NCI-H1092 treated with DMSO at 0.1 percent for 48 hours (cell line): Measurements from ENCODE around the gene C18orf32.
A peak's percentile ranks its signal among the peaks of the same experiment; 100 is the strongest.
"Not testable (repeated sequence)": the region's sequence is repeated elsewhere in the genome, so short reads cannot be mapped to it uniquely, and the experiment has no call there.

ENCODE experiments used
- DNase-seq: peaks from one replicate; lab custom pipeline; 2025; lab: John Stamatoyannopoulos, UW

C18orf32 gene

DNA sequence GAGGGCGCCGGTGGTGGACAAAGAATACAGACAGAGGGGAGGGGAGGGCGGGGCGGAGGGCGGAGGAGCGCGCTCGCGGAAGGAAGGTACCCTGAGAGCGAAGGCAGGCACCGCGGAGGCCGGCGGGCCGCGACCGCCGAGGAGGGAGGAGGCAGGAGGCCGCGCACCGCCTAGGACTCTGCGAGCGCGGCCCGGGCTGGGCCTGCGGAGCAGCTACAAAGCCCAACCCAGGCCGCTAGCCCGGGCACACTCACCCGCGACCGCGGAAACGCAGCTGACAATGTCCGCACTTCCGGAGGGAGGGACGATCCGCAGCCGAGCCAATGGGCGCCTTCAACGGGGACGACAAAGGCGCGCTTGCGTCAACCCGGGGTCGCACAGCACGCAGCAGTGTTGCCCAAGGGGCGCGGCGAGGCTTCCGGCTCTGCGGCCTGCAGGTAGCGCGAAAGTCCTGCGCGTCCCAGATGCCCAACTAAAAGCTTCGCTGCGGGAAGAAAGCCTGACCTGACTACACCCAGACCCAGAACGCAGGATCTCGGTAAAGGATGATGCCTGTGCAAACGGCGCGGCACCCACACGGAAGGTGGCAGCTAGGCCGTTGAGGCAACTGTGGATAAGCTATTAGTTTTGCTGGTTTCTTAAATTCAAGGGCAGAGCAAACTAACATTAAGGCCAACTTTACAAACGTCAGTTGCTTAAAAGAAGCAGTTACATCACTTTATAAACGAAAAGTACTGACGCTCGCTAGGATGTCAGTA lies at the start of gene C18orf32:
Gene C18orf32, minus strand, starts transcription at position 282 of the 758 bp plus-strand sequence. CDS start 3,486 bp downstream, outside the sequence.
- peak; percentile 96 for DNase-seq

DNA sequence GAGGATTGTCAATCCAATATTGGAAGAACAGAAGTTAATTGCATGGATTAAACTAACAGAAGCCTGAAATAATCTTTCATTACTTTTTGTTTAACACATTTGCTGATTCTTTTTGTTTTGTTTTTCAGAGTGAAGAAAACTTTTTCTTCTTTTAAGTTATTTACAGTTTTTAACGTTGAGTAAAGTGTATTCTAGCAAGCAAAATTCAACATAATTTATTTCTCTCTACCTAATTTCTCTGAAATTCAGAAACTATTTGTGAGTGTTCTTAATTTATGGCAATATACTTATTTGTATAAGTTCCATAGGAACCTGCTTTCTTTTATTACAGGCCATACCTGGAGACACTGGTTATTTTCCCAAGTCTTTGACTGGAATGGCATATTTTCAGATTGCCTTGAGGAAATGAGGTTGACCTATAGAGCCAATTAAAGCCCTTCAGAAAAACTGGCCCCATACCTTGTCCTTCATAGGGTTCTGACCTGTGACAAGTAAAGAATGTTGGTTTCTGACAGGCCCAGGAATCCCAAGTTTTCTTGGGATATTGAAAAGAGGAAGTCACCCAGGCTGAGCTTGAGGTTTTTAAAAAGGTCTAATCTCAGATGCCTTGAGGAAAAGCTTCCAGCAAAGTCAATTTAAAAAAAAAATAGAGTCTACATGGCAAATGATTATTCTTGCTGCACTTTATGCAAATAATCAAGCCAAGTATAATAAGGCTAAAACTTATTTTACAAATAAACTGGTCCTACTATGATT lies 48.0 kb upstream of the C18orf32 start:
- DNase-seq: no peak

DNA sequence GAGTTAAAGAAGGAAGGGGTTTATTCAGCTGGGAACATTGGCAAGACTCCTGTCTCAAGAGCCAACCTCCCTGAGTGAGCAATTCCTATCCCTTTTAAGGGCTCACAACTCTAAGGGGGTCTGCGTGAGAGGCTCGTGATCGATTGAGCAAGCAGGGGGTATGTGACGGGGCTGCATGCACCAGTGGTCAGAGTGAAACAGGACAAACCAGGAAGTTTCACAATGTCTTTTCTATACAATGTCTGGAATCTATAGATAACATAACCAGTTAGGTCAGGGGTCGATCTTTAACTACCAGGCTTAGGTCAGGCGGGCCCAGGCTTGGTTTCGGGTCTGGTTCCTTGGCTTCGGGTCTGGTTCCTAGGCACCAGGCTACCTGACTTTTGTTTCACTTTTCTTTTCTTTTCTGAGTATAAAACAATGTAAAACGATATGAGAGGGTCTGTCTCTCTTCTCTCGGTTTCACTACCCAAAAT lies 44.7 kb upstream of the C18orf32 start:
- DNase-seq: no peak

DNA sequence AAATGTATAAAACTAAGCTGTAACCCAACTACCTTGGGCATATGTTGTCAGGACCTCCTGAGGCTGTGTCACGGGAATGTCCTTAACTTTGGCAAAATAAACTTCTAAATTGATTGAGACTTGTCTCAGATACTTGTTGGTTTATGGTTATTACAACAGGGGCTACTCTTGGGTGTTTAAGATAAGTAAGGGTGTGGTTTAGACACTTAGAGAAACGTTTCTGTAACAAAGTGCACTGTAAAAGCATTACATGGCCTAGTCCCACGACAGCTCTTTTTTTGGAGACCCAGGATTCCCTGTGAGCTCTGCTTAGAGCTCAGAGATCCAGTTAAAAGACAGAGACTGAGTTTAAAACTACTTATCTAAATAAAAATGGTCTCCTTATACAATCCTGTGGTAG lies 42.6 kb upstream of the C18orf32 start:
- no peak for DNase-seq

DNA sequence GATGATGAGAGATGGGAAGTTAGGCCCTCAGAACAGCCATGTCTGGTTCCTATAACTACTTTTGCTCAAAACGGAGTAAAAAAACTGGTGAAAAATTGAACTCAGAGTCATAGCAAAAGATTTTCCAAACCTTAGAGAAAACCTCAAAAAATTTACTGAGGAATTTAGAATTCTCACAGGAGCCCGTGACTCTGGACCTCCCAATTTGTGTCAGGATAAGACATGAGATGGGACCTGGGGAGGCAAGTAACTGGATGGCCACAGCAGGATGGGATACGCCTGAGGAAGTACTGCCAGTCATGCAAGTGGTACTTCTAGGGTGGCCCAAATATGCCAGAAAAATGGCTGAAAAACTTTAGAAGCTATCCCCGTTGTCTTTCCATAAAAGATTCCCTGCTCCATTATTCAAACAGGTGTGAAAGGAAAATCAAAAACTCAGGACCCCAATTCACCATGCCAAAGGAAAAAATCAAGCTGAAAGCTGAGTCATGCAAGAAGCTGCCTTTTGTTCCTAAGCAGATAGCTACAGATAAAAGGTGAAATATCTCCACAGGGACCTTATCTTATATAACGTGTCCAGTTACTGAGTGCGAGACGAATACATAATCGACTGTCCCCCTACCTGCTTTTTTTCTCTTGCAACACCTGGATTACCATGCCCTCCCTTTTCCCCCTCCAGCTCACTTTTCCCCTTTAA lies 40.7 kb upstream of the C18orf32 start:
- no peak for DNase-seq

DNA sequence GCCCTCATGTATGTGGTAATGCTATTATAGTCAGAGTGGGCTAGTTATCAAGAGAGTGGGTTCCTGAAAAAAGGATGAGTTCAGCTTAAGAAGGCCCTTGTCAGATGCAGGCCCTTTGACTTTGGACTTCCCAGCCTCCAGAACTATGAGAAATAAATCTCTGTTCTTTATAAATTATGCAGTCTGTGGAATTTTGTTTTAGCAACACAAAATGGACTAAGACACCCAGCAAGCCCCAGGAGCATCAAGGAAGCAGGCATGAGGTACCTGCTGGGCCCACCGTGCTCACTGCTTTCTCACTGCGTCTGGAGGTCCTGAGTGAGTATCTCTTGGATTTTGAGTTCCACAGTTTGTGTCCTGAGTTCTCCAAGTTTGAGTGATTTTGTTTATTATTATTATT lies 38.9 kb upstream of the C18orf32 start:
- DNase-seq: no peak

DNA sequence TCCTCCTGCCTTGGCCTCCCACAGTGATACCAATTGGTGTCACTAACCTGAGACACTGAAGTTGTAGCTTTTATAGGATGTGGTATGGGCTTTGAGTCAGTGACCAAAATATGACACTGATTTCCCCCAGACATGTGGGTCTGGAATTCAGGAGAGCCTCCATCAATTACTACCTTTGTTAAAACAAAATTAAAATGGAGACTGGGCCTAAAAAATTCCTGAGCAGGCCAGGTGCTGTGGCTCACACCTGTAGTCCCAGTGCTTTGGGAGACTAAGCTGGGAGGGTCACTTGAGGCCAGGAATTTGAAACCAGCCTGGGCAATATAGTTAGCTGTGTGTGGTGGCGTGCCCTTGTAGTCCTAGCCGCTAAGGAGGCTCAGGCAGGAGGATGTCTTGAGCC lies 37.9 kb upstream of the C18orf32 start:
- no peak for DNase-seq

DNA sequence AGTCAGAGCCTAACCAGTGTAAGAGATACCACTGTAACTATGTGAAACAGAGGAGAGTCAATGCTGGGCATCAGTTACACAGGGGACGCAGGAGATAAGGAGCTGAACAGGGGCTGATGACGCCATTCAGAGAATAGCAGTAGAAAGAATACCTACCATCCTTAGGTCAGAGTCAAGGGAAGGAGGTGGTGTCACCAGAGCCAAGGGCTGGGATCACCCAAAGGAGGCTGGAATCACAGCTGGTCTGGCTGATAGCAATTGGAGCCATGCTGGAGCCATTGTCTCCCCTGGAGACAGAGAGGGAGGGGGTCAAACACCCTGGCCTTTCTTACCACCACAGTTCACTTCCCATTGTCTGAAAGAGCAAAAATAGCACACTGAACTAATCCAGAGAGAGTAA lies 37.3 kb upstream of the C18orf32 start:
- DNase-seq: no peak

DNA sequence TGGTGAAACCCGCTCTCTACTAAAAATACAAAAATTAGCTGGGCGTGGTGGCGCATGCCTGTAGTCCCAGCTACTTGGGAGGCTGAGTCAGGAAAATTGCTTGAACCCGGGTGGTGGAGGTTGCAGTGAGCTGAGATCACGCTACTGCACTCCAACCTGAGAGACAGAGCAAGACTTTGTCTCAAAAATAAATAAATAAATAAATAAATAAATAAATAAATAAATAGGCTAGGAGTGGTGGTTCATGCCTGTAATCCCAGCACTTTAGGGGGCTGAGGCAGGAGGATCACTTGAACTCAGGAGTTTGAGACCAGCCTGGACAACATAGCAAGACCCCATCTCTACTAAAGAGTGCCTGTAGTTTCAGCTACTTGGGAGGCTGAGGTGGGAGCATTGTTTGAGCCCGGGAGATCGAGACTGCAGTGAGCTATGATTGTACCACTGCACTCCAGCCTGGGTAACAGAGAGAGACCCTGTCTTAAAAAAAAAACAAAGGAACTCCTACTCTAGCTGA lies 36.6 kb upstream of the C18orf32 start:
- not testable (repeated sequence) for DNase-seq

DNA sequence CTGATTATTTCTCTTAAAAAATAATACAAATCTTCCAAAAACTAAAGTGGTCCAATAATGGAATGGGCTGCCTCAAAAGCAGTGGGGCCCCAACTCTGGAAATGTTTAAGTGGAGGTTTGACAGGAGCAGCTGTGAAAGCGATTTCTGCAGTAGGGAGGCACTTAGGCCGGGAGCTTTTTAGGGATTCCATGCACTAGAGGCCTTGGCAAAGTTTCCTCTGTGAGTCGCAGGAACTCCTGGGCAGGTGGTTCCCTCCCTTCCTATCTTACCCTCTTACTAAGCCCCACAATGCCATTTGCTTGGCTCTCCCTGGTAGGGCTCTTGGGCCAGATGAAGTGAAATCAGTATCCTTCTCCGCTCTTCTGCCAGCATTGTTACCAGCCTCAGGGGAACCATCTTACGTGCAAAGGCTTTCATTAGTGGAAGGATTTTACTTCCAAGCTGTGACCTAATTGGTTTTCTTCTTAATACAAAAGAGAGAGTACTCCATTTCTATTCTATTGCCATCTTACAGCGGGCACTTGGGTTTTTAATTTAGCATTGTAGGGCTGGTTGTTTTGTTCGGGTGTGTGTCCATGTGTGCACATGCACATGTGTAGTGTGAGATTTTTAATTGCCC lies 34.3 kb upstream of the C18orf32 start:
- DNase-seq: peak; percentile 37

DNA sequence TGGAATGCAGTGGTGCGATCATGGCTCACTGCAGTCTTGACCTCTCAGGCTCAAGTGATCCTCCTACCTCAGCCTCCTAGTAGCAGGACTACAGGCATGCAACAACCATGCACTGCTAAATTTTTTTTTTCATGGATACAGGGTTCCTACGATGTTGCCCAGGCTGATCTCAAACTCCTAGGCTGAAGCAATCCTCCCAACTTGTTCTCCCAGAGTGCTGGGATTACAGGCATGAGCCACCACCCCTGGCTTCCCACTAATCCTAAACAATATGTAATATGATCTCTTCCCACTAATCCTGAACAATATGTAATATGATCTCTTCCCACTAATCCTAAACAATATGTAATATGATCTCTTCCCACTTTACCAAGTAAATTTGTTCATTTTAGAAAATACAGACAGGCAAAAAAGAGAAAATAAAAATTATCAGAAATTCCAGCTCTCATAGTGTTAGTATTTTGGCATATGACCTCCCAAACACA lies 33.7 kb upstream of the C18orf32 start:
- DNase-seq: peak; percentile 27

DNA sequence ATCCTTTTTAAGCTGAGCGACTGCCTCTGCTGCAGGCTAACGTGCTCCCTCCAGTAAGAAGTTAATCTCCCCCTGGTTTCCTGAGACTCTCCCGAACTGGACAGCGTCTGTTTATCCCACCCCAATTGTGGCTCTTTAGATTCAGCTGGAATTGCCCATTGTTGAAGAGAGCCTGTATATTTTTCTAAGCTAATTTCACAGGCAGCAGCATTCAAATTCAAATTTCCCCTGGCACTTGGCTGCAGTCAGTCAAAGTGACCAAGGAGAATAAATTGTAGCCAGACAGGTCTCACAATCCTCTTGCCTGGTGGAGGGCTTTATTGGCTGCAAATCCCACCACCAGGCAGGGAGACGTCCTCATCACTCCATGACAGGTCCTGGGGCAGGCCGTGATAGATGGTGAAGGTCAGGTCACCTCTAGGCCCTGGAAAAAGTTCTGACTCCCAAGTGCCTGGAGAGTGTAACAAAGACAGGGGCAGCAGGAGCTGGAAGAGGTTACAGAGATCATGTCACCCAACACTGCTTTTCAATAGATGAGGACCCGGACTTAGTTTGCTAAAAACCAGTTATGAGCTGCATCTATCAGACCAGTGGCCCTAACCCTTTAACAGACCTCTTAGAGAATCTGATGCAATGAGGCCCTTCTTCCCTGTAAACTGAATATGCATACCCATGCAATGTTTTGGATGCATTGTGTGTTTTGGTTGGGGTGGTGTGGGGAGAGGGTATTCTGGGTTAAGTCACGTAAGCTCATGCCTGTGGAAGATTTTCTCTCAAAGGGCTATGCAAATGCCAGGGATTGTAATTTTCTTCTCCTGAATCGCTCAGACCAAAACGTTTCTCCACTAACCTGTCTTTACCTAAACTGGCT lies 32.3 kb upstream of the C18orf32 start:
- no peak for DNase-seq

DNA sequence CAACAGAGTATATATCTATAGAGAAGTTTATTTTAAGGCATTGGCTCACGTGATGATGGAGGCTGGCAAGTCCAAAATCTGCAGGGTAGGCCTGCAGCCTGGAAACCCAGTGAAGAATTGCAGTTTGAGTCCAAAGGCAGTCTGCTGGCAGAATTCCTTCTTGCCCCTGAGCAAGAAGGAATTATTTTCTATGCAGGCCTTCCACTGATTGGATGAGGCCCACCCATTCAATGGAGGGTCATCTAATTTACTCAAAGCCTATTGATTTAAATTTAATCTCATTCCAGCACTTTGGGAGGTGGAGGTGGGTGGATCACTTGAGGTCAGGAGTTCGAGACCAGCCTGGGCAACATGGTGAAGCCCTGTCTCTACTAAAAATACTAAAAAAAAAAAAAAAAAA lies 30.4 kb upstream of the C18orf32 start:
- DNase-seq: no peak

DNA sequence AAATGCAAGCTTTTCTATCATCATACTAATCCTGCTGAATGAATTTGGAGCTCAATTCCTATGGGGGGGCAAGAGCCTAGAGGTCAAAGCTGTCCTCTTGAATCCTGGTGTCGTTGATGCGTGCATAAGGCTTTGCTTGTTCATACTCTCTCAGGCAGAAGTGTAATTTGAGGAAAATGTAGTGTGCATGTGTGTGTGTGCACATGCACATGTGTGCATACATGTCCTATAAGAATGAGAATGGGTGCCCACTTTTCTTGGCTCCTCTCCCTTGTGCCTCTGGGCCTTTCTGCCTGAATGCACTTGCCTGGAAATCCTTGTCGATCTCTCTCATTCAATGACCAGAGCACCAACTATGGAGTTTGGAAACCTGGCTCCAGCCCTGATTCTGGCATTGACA lies 28.5 kb upstream of the C18orf32 start:
- no peak for DNase-seq

DNA sequence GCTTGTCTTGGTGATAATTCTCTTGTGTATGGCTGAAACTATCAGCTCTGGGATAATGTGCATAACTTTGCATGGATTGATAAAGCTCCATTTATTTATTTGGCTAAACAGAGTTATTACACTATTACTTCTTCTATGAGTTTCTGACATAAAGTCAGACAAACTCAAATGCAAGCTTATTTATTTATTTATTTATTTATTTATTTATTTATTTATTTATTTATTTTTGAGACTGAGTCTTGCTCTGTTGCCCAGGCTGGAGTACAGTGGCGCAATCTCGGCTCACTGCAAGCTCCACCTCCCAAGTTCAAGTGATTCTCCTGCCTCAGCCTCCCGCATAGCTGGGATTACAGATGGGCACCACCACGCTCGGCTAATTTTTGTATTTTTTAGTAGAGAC lies 28.0 kb upstream of the C18orf32 start:
- DNase-seq: not testable (repeated sequence)

DNA sequence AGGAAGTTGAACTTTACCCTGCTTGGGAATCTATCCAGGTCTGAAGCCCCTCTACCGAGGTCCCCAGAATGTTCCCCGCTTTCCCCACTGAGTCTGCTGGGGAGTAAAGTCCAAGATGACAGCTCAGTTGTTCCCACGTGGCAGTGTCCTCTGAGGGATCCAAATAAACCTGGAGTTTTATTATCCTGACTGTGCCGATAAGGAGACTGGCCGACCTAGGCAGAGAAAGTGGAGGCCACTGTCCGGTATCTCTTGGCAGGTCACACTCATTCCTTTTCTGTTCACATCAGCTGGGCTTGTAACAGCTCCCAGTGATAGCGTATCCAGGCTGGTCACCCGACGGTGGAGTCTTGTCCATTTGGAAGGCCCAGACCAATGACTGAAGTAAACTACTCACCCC lies 27.5 kb upstream of the C18orf32 start:
- DNase-seq: no peak

DNA sequence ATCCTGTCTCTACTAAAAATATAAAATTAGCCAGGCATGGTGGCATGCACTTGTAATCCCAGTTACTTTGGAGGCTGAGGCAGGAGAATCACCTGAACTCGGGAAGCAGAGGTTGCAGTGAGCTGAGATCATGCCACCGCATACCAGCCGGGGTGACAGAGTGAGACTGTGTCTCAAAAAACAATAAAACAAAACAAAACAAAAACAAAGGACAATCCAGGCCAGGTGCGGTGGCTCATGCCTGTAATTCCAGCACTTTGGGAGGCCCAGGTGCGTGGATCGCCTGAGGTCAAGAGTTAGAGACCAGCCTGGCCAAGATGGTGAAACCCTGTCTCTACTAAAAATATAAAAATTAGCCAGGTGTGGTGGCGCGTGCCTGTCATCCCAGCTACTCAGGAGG lies 25.8 kb upstream of the C18orf32 start:
- DNase-seq: not testable (repeated sequence)

DNA sequence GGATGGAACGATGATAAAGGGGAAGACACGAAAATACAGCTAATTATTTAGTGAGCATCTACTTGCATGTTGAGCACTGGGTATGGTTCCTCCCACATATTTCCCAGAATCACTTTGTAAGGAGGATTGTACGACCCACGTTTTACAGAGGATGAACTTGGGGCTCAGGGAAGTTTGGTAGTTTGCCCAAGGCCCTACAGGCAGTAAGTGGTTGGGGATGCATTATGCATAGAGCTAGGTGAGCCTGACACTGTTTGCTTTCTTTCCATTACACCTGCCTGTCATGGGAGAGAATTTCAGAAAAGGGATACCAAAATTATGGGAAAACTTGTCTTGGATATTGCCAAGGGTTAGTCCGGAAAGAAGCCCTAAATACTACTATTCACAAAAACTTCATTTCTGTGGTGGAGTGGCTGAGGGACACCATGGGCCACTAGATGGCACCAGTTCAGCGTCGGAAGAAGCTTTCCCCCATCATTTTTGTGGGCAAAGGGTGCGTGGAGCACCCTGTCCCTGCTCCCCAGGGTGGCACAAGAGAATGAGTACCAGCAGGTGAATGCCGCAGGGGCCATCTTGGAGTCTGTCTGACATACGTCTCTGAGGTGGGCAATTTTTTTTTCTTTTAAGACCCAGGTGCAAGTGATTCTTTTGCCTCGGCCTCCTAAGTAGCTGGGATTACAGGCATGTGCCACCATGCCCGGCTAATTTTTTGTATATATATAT lies 23.5 kb upstream of the C18orf32 start:
- DNase-seq: peak; percentile 78

DNA sequence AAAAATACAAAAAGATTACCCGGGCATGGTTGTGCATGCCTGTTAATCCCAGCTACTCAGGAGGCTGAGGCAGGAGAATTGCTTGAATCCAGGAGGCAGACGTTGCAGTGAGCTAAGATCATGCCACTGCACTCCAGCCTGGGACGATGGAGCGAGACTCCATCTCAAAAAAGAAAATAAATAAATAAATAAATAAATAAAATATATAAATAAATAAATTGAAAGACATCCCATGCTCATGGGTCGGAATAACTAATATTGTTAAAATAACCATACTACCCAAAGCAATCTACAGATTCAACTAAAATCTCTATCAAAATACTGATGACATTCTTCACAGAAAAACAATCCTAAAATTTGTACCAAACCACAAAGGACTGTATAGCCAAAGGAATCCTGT lies 19.4 kb upstream of the C18orf32 start:
- DNase-seq: not testable (repeated sequence)

DNA sequence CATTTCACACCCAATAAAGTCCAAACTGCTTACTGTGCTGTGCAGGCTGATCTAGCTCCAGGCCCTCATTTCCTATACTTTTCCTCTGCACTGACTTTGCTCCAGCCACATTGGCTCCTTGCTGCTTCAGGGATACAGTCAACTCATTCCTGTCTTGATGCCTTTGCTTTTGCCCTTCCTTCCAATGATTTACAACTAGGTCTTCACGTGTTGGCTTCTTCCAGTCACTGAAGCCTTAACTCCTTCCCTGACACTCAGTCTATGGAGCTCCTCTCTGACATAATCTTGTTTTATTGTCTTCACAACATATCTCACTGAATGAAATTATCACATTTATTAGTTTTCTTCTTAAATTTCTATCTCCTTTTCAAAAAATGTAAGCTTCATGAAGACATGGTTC lies 16.9 kb upstream of the C18orf32 start:
- no peak for DNase-seq
